Prostate gland (tissue), 2 donors: ENCODE results near the gene VPS26B. TPM values are rescaled to one million over a fixed set of nuclear protein-coding genes. Genes with fewer than 3 reads are reported as not detected.

Experiments
- DNase-seq: peaks from one replicate; pipeline ENCODE4 v3.0.0-alpha.2; 2019; ENCODE audit warnings: low spot score
- H3K27ac ChIP-seq, 2 donors: fragments of 200-600 bp; sonication (generic); 2 replicates each; pipeline ENCODE4 v1.5.1; 2017 to 2019
- H3K27me3 ChIP-seq: fragments of 200-600 bp; sonication (generic); replicated peaks from 2 replicates; pipeline ENCODE4 v1.5.1; 2019; ENCODE audit not compliant: insufficient read depth
- H3K36me3 ChIP-seq, 2 donors: fragments of 200-600 bp; sonication (generic); 1 replicate in 1 of 2; 2 replicates in 1 of 2; pipeline versions ENCODE4 v1.5.1 to v1.8.1; 2017 to 2019
- H3K4me1 ChIP-seq: fragments of 200-600 bp; sonication (generic); replicated peaks from 2 replicates; pipeline ENCODE4 v1.5.1; 2019
- H3K4me3 ChIP-seq, 2 donors: fragments of 200-600 bp; sonication (generic); 2 replicates each; pipeline ENCODE4 v1.5.1; 2017 to 2019
- H3K9me3 ChIP-seq: fragments of 200-600 bp; sonication (generic); 2 replicates; pipeline ENCODE4 v1.5.1; 2017
- POLR2A ChIP-seq: fragments of 450-650 bp; IDR thresholded peaks from one replicate; pipeline ENCODE4 v1.6.1; 2016; ENCODE audit warnings: antibody characterized with exemption, mild to moderate bottlenecking
- POLR2AphosphoS5 ChIP-seq: sonication (generic); formaldehyde crosslinking; IDR thresholded peaks from one replicate; pipeline ENCODE4 v1.6.1; 2017; ENCODE audit warnings: antibody characterized with exemption
- WGBS: methylation state at CpG from one replicate; pipeline ENCODE4 v1.1.5; 2018; 5-methylcytosine and 5-hydroxymethylcytosine counted together
- intact Hi-C: fragments of 100-400 bp; cut with DNase I; formaldehyde crosslinking; loops from one replicate; pipeline ENCODE4 v1.14.2; 2022
- total RNA-seq, 2 donors: library from RNA; depleted of rRNA; stranded (reverse); fragments of >200 nt; gene quantifications; one replicate each; pipeline ENCODE4 v1.1.0, GENCODE V29; 2016
- TF ChIP-seq, protein P1 (sequence below), 4 experiments: fragments of 200-600 bp in 2 of 4; fragments of 450-650 bp in 2 of 4; sonication (generic) in 2 of 4; IDR thresholded peaks; 1 replicate in 3 of 4; 2 replicates in 1 of 4; pipeline ENCODE4 v1.5.1; 2016 to 2019; ENCODE audit warnings: antibody characterized with exemption in 4 of 4, mild to moderate bottlenecking in 2 of 4, moderate library complexity in 2 of 4

VPS26B gene
- total RNA-seq, 2 donors from 2014 or later: 67.6 to 80.8 TPM

DNA sequence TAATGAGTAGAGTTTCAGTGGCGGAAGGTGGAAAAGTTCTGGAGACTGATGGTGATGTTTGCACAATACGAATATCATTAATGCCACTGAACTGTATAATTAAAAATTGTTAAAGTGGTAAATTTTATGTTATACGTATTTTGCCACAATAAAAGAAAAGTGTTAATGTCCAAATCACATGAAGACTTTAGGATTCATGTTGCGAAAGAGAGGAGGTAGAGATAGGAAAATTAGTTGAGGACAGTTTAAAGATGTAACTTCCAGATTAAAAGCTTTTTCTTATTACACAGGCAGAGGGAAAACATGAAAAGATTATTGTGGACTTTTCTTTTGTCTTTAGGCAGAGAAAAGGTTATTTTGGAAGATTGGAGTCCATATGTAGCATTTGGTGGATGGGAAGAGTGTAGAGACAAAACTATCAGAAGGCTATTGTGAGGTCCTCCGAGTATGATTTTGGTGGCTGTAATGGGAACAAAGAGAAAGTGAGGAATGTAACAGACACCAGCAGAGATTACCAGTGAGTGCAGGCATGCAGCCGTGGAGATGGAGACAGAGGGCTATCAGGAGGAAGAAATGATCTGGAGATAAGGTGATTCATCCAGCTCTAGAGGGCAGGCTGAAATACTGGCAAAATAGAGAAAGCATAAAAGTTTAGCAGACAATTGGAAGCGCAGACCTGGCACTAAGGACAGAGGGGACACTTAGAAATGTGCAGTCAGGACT lies 12.5 kb downstream of the VPS26B start:
- Histone ChIP-seq H3K4me1 (no peaks in the 10 kb centered on the region), H3K27ac (no peak overlapping the region), H3K27me3 (no peaks in the 10 kb centered on the region), H3K9me3 (no peaks in the 10 kb centered on the region), H3K4me3 (no peak overlapping the region), H3K36me3 (no peaks in the 10 kb centered on the region)
- intact Hi-C loops: no loop called here
- no peak for DNase-seq
- TF ChIP-seq, protein P1, sequence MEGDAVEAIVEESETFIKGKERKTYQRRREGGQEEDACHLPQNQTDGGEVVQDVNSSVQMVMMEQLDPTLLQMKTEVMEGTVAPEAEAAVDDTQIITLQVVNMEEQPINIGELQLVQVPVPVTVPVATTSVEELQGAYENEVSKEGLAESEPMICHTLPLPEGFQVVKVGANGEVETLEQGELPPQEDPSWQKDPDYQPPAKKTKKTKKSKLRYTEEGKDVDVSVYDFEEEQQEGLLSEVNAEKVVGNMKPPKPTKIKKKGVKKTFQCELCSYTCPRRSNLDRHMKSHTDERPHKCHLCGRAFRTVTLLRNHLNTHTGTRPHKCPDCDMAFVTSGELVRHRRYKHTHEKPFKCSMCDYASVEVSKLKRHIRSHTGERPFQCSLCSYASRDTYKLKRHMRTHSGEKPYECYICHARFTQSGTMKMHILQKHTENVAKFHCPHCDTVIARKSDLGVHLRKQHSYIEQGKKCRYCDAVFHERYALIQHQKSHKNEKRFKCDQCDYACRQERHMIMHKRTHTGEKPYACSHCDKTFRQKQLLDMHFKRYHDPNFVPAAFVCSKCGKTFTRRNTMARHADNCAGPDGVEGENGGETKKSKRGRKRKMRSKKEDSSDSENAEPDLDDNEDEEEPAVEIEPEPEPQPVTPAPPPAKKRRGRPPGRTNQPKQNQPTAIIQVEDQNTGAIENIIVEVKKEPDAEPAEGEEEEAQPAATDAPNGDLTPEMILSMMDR (IDR thresholded peaks at IDR 0.05): no peak
- TF ChIP-seq POLR2AphosphoS5: no peak
- no peak for TF ChIP-seq POLR2A
- 85% methylated on average over 7 of the region's 7 CpGs for WGBS

DNA sequence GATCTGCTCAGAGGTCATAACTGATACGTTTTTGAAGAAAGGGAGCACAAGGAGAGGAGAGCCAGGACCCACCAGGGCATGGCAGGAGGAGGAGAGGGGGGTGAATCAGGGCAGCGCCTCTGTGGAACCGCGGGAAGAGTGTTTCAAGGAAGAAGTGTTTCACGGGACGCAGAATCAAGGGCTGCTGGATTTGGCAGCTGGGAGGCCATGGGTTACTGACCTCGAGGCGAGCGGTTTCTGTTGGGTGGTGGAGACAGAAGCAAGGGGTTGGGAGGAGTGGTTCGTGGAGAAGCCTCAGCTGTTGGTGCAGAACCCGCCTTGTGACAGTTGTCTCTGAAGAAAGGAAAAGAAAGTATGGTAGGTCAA lies 13.1 kb downstream of the VPS26B start:
- Histone ChIP-seq H3K36me3 (no peaks in the 10 kb centered on the region), H3K4me3 (no peak overlapping the region), H3K27ac (no peak overlapping the region), H3K27me3 (no peaks in the 10 kb centered on the region), H3K4me1 (no peaks in the 10 kb centered on the region), H3K9me3 (no peaks in the 10 kb centered on the region)
- DNase-seq: no peak
- 84% methylated on average over 11 of the region's 11 CpGs for WGBS
- intact Hi-C loops: no loop called here
- TF ChIP-seq, protein P1 (IDR thresholded peaks at IDR 0.05): no peak
- no peak for TF ChIP-seq POLR2AphosphoS5
- TF ChIP-seq POLR2A: no peak

DNA sequence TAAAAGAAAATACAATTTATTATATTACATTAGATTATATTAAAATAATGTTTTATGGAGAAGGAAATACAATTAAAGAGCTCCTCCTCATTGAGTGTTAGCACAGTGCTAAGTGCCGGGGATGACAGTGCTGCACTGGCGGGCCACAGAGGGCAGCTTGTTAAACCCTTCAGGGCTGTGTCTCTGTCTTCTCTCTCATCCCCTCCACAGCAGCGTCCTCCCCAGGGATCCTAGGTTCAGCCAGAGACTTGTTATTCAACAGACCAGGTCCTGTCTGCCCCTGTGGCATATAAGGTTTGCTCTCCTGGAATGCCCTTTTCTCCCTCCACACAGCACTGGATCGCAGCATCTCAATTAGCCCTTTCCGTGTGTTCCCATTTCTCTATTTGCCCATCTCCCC lies 14.5 kb downstream of the VPS26B start:
- Histone ChIP-seq H3K4me3 (no peak overlapping the region), H3K27ac (no peak overlapping the region), H3K9me3 (no peaks in the 10 kb centered on the region), H3K27me3 (no peaks in the 10 kb centered on the region), H3K4me1 (no peaks in the 10 kb centered on the region), H3K36me3 (no peaks in the 10 kb centered on the region)
- 95% methylated on average over 5 of the region's 5 CpGs for WGBS
- no peak for DNase-seq
- TF ChIP-seq, protein P1 (IDR thresholded peaks at IDR 0.05): no peak
- TF ChIP-seq POLR2A (no peak), POLR2AphosphoS5 (no peak)
- intact Hi-C loops: no loop called here

DNA sequence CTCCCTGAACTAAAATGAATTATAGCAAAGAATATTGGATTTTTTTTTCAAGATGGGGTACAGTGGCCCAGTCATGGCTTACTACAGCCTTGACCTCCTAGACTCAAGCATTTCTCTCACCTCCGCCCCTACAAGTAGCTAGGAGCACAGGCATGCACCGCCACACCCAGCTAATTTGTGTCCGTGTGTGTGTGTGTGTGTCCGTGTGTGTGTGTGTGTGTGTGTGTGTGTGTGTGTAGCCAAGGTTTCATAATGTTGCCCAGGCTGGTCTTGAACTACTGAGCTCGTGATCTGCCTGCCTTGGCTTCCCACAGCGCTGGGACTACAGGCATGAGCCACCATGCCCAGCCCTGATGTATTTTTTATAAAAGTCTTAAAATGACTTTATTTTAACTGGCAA lies 16.1 kb downstream of the VPS26B start:
- 69% methylated on average over 6 of the region's 6 CpGs for WGBS
- intact Hi-C loops: no loop called here
- H3K27ac ChIP-seq: no peak overlapping the region
- no peaks in the 10 kb centered on the region for H3K9me3 ChIP-seq
- H3K36me3 ChIP-seq: no peaks in the 10 kb centered on the region
- H3K4me3 ChIP-seq: no peak overlapping the region
- no peak for DNase-seq
- no peak for TF ChIP-seq POLR2AphosphoS5
- no peak for TF ChIP-seq POLR2A
- TF ChIP-seq, protein P1 (IDR thresholded peaks at IDR 0.05): no peak
- no peaks in the 10 kb centered on the region for H3K4me1 ChIP-seq
- no peaks in the 10 kb centered on the region for H3K27me3 ChIP-seq

DNA sequence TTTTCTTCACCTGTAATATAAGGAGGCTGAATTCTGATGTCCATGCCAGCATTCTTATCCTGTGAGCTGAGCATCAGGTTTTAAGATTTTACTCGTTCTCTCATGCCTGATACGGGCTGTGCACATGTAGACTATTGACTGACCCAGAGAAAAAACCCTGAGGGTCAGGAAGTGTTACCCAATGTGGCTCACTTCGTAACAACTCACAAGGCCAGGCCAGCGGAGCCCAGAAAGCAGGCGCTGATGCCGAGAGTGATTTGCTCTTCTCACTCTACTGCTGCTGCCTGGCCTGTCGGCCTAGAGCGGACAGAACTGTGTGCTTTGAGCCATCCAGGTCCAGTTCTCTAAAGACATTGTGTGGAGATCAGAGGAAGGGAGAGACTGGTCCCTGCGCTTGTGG lies 17.9 kb downstream of the VPS26B start:
- intact Hi-C loops: no loop called here
- no peak overlapping the region for H3K4me3 ChIP-seq
- H3K4me1 ChIP-seq: no peaks in the 10 kb centered on the region
- 80% methylated on average over 9 of the region's 9 CpGs for WGBS
- TF ChIP-seq, protein P1 (IDR thresholded peaks at IDR 0.05): no peak
- TF ChIP-seq POLR2AphosphoS5 (no peak), POLR2A (no peak)
- no peaks in the 10 kb centered on the region for H3K9me3 ChIP-seq
- H3K27ac ChIP-seq: no peak overlapping the region
- H3K27me3 ChIP-seq: no peaks in the 10 kb centered on the region
- H3K36me3 ChIP-seq: no peaks in the 10 kb centered on the region
- DNase-seq: no peak
